Stimulated activated CD4-positive, alpha-beta T cell treated with anti-CD3 and anti-CD28 coated beads, Interleukin-15, amount 100 ng/mL, for 1 hour (primary cell): ENCODE measurements around the gene TXNRD2.

Experiments
- DNase-seq, 2 donors: peaks; one replicate each; pipeline ENCODE4 v3.0.0-alpha.2; 2020; ENCODE audit warnings: low read depth in 1 of 2, low spot score in 1 of 2

The TXNRD2 gene

GRCh38 chr22:19866665-19867009 is 75.0 kb downstream of the TXNRD2 start:
- DNase-seq: no peak

DNA sequence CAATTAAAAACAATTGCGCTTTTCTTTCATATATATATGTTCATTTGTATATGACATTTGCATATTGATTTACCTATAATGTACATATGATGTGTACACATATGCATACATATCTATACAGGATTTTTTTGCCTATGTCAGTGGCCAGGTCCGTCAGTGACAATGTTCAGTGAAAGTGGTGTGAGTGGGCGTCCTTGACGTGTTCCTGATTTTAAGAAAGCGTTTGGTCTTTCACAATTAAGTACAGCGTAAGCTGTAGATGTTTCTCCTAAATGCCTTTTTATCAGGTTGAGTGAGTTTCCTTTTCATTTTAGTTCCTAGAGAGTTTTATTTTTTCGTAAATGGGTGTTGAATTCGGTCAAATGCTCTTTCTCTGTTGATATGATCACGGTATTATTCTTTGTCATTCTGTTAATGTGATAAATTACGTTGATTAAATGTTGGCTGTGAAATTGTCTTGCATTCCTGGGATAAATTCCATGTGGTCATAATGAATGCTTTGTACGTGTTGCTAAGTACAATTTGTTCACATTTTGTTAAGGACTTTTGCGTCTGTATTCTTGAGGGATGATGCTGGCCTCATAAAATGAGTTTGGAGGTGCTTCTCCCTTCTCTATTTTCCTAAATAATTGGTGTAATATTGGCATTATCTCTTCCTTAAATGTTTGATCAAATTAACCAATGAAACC is 76.3 kb downstream of the TXNRD2 start:
- DNase-seq: no peak

GRCh38 chr22:19864538-19865106 is 77.0 kb downstream of the TXNRD2 start:
- DNase-seq: no peak

- no peak for DNase-seq
These were observed 78.0 kb downstream of the TXNRD2 start for GRCh38 chr22:19863571-19863970.

DNA sequence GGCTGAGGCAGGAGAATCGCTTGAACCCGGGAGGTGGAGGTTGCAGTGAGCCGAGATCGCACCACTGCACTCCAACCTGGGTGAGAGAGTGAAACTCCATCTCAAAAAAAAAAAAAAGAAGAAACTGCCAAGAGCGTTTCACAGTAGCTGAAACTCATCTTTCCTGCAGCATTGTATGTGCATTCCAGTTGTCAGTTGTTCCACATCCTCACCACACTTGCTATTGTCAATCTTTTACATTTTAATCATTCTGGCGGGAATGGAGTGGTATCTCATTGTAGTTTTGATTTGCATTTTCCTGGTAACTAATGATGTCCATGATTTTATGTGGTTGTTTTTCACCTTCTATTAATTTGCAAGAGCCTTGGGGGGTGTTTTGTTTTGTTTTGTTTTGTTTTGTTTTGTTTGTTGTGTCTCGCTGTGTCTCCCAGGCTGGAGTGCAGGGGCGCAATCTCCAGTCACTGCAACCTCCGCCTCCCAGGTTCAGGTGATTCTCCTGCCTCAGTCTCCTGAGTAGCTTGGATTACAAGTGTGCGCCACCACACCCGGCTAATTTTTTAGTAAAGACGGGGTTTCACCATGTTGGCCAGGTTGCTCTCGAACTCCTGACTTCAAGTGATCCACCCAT is 78.9 kb downstream of the TXNRD2 start:
- no peak for DNase-seq

GRCh38 chr22:19859861-19860510 is 81.6 kb downstream of the TXNRD2 start:
- no peak for DNase-seq

DNA sequence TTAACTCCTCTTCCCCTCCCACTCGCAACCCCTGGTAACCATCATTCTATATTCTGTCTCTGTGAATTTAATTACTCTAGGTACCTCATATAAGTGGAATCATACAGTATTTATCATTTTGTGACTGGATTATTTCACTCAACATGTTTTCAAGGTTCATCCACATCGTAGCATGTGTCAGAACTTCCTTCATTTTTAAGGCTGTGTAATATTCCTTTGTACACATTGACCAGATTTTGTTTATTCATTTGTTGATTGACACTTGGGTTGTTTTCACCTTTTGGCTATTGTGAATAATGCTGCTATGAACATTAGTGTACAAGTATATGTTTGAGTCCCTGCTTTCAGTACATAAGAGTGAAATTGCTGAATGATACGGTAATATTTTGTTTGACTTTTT is 84.2 kb downstream of the TXNRD2 start:
- DNase-seq: no peak

- peak in 1 of 2 donors; percentile 47 for DNase-seq
These were observed 85.9 kb downstream of the TXNRD2 start for GRCh38 chr22:19855504-19856409.

GRCh38 chr22:19854778-19855503 is 86.7 kb downstream of the TXNRD2 start, which contains the start of the genes GNB1L and RTL10:
TSS of gene GNB1L (minus strand) at chr22:19854874. CDS start at chr22:19821355, 33,519 bp downstream.
TSS of gene RTL10 (minus strand) at chr22:19854874. CDS start at chr22:19852261, 2,613 bp downstream.
- peak; percentile 91 to 96 for DNase-seq

DNA sequence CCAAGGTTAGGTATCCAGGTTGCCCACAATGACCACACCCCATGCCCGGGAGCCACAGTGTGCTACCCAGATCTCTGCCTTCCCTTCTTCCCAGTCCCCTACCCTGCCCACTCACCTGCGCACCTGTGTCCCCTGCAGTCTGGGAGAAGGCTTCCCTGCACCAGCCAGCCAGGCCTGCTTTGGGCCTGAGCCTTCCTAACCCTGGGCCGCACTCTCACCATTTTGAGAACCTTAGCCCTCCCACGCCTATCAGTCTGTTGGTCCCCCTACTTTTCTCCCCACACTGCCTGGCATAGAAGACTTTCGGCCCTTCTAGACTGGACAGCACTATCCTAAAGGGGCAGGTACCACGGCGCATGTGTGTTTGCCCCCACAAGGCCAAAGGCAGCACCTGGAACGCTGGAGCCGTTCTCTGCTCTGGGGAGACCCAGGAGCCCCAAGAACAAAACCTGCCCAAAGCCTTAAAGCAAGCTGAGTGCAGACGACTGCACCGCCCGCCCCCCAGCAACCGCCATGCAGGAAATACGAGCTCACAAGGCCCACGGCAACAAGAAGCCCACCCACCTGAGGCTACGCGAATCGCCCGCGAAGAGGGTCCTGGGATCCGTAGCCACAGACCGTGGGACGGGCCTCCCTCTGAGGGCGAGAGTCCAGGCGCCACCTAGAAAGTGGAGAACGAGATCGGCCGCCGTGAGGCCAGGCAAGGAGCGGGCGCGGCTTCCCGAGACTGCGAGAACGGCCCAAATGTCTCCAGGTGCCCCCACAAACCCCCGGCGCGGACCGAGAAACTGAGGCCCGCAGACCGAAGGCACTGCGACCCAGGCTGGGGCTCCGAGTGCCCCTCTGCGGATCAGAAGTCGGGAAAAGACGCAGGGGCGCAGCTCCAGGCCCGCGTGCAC is 87.5 kb downstream of the TXNRD2 start:
- no peak for DNase-seq

GRCh38 chr22:19853058-19853878 is 88.3 kb downstream of the TXNRD2 start:
- DNase-seq: no peak

DNA sequence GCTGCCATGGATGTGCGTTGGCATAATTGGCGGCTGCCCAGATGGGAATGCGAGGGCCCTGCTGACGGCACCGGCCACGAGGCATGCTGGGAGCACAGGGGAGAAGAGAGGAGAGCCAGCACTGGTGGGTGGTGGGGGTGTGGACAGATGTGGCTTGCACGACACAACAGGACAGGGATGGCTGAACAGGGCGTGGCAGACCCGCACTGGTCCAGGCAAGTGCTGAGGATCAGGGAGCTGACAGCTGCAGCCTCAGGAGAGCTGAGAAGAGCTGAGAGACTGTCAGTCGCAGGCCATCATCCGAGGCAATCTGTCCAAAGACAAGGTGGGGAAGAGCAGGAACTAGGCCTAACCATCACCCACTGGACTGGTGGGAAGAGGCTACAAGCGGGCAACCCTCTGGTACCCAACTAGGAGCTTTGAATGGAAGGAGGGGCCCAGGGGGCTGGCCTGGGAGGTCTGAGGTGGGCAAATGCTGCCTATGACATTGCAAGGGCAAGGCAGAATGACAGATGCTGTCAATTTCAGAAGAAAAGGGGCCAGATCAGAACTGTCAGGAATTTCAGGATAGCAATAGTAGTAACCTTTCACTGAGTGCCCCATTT is 89.3 kb downstream of the TXNRD2 start:
- DNase-seq: no peak

- DNase-seq: no peak
These were observed 90.1 kb downstream of the TXNRD2 start for GRCh38 chr22:19851291-19852176.

DNA sequence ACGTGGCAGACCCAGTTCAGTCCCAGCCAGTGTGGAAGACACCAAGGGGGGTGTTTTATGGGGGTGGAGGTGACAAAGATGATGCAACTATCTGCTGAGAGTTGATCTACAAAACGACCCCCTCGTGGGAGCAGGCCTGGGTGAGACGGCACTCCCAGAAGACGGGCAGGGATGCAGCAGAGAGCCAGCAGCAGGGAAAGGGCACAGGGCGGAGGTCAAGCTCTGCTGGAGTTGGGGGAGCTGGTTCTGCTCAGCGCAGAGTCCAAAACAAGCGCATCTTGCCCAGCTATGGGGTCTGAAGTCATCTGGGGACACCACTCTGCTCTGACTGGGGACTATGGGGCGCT is 90.9 kb downstream of the TXNRD2 start:
- DNase-seq: no peak

DNA sequence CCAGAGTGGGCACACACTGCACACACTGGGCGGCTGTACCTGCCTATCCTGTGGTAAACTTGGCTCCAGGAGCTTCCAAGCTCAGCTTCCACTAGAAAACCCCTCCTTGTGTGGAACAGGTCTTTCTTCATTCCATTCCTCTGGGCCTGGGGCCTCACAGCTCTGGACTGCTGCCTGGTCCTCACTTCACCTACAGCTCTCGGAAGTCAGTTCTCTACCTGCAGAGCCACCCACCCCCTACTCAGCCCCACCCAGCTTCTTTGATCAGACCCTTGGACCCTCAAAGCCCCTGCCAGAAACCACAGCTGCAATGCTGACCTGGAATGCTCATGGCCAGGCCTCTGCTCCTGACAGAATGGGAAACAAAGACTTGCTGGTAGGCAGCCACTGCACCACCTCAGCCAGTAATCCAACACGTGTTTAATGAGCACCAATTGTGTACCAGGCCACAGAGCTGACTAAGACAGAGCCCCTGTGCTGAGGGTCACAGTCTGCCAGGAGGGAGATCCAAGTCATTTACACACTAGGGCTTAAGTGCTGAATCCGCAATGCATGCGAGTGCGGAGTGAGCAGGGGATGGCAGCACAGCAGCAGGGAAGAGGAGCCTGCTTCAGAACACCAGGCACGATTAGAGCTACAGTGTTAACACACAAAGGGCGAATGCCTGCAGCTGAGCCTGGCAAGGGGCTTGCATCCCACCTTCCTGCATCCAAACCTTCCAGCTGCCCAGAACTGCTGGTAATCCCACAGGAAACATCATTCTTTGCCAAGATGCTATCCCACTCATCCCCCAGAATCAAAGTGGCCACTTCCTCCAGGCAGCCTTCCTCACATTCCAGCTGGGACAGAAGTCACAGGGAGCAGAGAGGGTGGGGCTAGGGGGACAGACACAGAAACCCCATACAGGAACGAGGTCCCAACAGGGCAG is 91.5 kb downstream of the TXNRD2 start:
- no peak for DNase-seq
